Naive thymus-derived CD4-positive, alpha-beta T cell (primary cell): ENCODE data around the gene UCP3. TPM values are rescaled to one million over a fixed set of nuclear protein-coding genes. Genes with fewer than 3 reads are reported as not detected.
"Not testable (repeated sequence)": the region's sequence is repeated elsewhere in the genome, so short reads cannot be mapped to it uniquely, and the experiment has no call there.

Experiments
- ATAC-seq: fragments of 150-1000 bp; cut with Tn5 transposase; 2 replicates; pipeline ENCODE4 v1.10.0; 2021; ENCODE audit warnings: mild to moderate bottlenecking, moderate library complexity
- CTCF ChIA-PET: fragments of 350-600 bp; sonication (Branson Sonifier 250); formaldehyde crosslinking; loops from one replicate; lab custom pipeline; 2021; ENCODE audit warnings: antibody characterized with exemption; lab: Charles Lee
- POLR2A ChIA-PET: fragments of 350-600 bp; sonication (Branson Sonifier 250); formaldehyde crosslinking; loops from one replicate; lab custom pipeline; 2021; ENCODE audit warnings: antibody characterized with exemption, inconsistent platforms; lab: Charles Lee
- DNase-seq, 9 donors: peaks; one replicate each; pipeline versions ENCODE4 v3.0.0 to v3.0.0-alpha.2; 2020 to 2022; ENCODE audit warnings: mixed read lengths in 1 of 9
- H3K27ac ChIP-seq: one replicate; pipeline ENCODE4 v1.7.0; 2013; ENCODE audit warnings: mild to moderate bottlenecking, low read depth, low read length, moderate library complexity
- H3K27me3 ChIP-seq, 2 donors: one replicate each; pipeline ENCODE4 v1.7.0; 2013; ENCODE audit warnings: low read length in 2 of 2, mild to moderate bottlenecking in 2 of 2, moderate library complexity in 2 of 2; ENCODE audit not compliant: control insufficient read depth in 2 of 2, insufficient read depth in 2 of 2
- H3K36me3 ChIP-seq, 3 experiments: 1 replicate in 2 of 3; 2 replicates in 1 of 3; pipeline ENCODE4 v1.7.0; 2013; ENCODE audit warnings: low read length in 3 of 3, mild to moderate bottlenecking in 3 of 3, moderate library complexity in 1 of 3; ENCODE audit not compliant: insufficient read depth in 3 of 3, control insufficient read depth in 2 of 3
- H3K4me1 ChIP-seq, 2 donors: one replicate each; pipeline ENCODE4 v1.7.0; 2013; ENCODE audit warnings: low read length in 2 of 2, mild to moderate bottlenecking in 2 of 2, moderate library complexity in 1 of 2; ENCODE audit not compliant: control insufficient read depth in 2 of 2, insufficient read depth in 2 of 2
- H3K4me3 ChIP-seq: 2 replicates; pipeline ENCODE4 v1.7.0; 2013; ENCODE audit warnings: mild to moderate bottlenecking, low read length
- H3K9me3 ChIP-seq, 3 experiments: 1 replicate in 2 of 3; 2 replicates in 1 of 3; pipeline ENCODE4 v1.7.0; 2013; ENCODE audit warnings: low read length in 3 of 3; ENCODE audit not compliant: control insufficient read depth in 2 of 3
- H3K27ac Mint-ChIP-seq, 9 donors: one replicate each; pipeline ENCODE4 v1.8.0; 2020 to 2022; ENCODE audit warnings: mixed read lengths in 9 of 9, mild to moderate bottlenecking in 8 of 9, moderate library complexity in 5 of 9, inconsistent platforms in 2 of 9
- H3K27me3 Mint-ChIP-seq, 5 donors: one replicate each; pipeline ENCODE4 v1.8.0; 2021 to 2022; ENCODE audit warnings: mixed read lengths in 5 of 5, mild to moderate bottlenecking in 1 of 5
- H3K36me3 Mint-ChIP-seq, 5 donors: one replicate each; pipeline ENCODE4 v1.8.0; 2020 to 2022; ENCODE audit warnings: mixed read lengths in 5 of 5, mild to moderate bottlenecking in 3 of 5, inconsistent platforms in 1 of 5
- H3K4me1 Mint-ChIP-seq, 7 donors: one replicate each; pipeline ENCODE4 v1.8.0; 2020 to 2022; ENCODE audit warnings: mixed read lengths in 7 of 7, mild to moderate bottlenecking in 3 of 7, inconsistent platforms in 1 of 7
- H3K4me3 Mint-ChIP-seq, 10 donors: one replicate each; pipeline ENCODE4 v1.8.0; 2020 to 2022; ENCODE audit warnings: mild to moderate bottlenecking in 10 of 10, mixed read lengths in 10 of 10, moderate library complexity in 6 of 10, inconsistent platforms in 2 of 10
- H3K9me3 Mint-ChIP-seq, 11 donors: one replicate each; pipeline ENCODE4 v1.8.0; 2020 to 2022; ENCODE audit warnings: mixed read lengths in 11 of 11, mild to moderate bottlenecking in 4 of 11, inconsistent platforms in 1 of 11, moderate library complexity in 1 of 11
- intact Hi-C, 2 donors: fragments of 100-400 bp; cut with micrococcal nuclease; formaldehyde crosslinking; loops; one replicate each; pipeline ENCODE4 v1.15.1; 2023
- polyA plus RNA-seq, 2 donors: library from polyadenylated mRNA; unstranded; fragments of 300-500 nt; fragmentation: Illumina TruSeq; gene quantifications; one replicate each; pipeline ENCODE4 v1.2.3, GENCODE V29; 2021
- total RNA-seq, 6 experiments: library from RNA in 5 of 6; stranded (reverse) in 5 of 6; gene quantifications; 1 replicate in 5 of 6; 2 replicates in 1 of 6; pipeline ENCODE4 v1.2.3 and lab custom pipeline; 2021 to 2026

The UCP3 gene
- total and polyA plus RNA-seq, 7 experiments from 2014 or later: 0.41 to 10.5 (median 6.1) TPM

DNA sequence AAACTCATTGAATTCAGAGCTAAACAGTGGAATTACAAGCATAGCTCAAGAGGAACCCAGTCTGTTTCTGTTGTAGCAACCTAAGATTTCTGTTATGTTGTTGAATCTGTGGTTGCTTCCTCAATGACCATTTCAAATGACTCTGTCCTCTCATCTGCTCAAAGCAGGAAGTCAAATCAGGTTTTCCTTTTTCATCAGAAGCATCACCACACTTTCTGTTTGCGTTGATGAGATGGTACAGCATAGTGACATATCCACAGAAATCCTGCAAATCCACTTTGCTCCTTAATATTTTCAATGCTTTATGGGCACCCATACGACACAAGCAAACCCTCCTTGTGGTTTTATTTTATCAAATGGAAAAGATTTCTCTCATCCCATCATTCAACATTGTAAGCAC is 13.6 kb downstream of the UCP3 start:
- Mint-ChIP-seq H3K4me3 (peak overlapping the region; percentile 65 to 92 (median 80)), H3K9me3 (peaks cover 0 to 2% (median 0%) of the 10 kb centered on the region in 11 donors), H3K36me3 (peaks cover 0 to 10% (median 0%) of the 10 kb centered on the region in 5 donors), H3K27me3 (no peaks in the 10 kb centered on the region), H3K27ac (peak overlapping the region; percentile 93 to 100 (median 97)), H3K4me1 (peaks cover 26 to 81% (median 71%) of the 10 kb centered on the region in 7 donors)
- peak in 8 of 9 donors; percentile 16 to 93 (median 90) for DNase-seq
- ATAC-seq: peak; percentile 85
- peak overlapping the region; percentile 92 for H3K27ac ChIP-seq
- H3K36me3 ChIP-seq: no peaks in the 10 kb centered on the region
- intact Hi-C loops: loop anchor here (1.0 to 2.0 kb wide), 10 partner anchors 10 to 176 kb away; partner anchors contain the start of genes C2CD3 (in 1 of the 2) and PPME1 (in 1 of the 2)
- H3K4me3 ChIP-seq: peak overlapping the region; percentile 4
- POLR2A ChIA-PET: interaction anchor here (0.6 to 31.1 kb wide), 10 partner anchors 9 to 175 kb away, joined by 3 to 1403 read pairs (median 5); partner anchors contain the start of genes UCP2 and UCP3
- CTCF ChIA-PET: interaction anchor here (0.7 to 3.3 kb wide), 10 partner anchors 10 to 37 kb away, joined by 3 to 24 read pairs (median 6); partner anchors contain the start of gene UCP2
- H3K27me3 ChIP-seq: no peaks in the 10 kb centered on the region
- no peaks in the 10 kb centered on the region for H3K9me3 ChIP-seq
- H3K4me1 ChIP-seq: peaks cover 33 to 45% of the 10 kb centered on the region in 2 donors

- H3K27ac ChIP-seq: peak overlapping the region; percentile 25
Measured at GRCh38 chr11:73991471-73992006, 17.3 kb downstream of the UCP3 start.

GRCh38 chr11:73990730-73991129 is 18.2 kb downstream of the UCP3 start:
- Histone ChIP-seq H3K9me3 (no peaks in the 10 kb centered on the region), H3K27ac (no peak overlapping the region), H3K4me3 (no peak overlapping the region), H3K36me3 (no peaks in the 10 kb centered on the region), H3K4me1 (peaks cover 17 to 27% of the 10 kb centered on the region in 2 donors), H3K27me3 (no peaks in the 10 kb centered on the region)
- ATAC-seq: no peak
- Mint-ChIP-seq H3K4me3 (peak overlapping the region in 2 of 10 donors; percentile 14 to 42), H3K27ac (peak overlapping the region in 8 of 9 donors; percentile 44 to 100 (median 96)), H3K27me3 (no peaks in the 10 kb centered on the region), H3K36me3 (no peaks in the 10 kb centered on the region), H3K4me1 (peaks cover 10 to 55% (median 40%) of the 10 kb centered on the region in 7 donors), H3K9me3 (no peaks in the 10 kb centered on the region)
- ChIA-PET CTCF (interaction anchor here (0.6 to 1.2 kb wide), 4 partner anchors 12 to 29 kb away, joined by 4 to 6 read pairs (median 4); no protein-coding TSS in a partner anchor), POLR2A (interaction anchor here (1.2 to 31.1 kb wide), 2 partner anchors 14 to 16 kb away, joined by 3 to 1403 read pairs; partner anchors contain the start of gene UCP2)
- intact Hi-C loops: no loop called here
- no peak for DNase-seq

More at GRCh38 chr11:73991471-73992006, 17.3 kb downstream of the UCP3 start:
- intact Hi-C loops: no loop called here
- Mint-ChIP-seq H3K4me1 (peaks cover 11 to 63% (median 48%) of the 10 kb centered on the region in 7 donors), H3K36me3 (no peaks in the 10 kb centered on the region), H3K27ac (peak overlapping the region; percentile 9 to 100 (median 95)), H3K4me3 (peak overlapping the region in 1 of 10 donors; percentile 29), H3K27me3 (no peaks in the 10 kb centered on the region), H3K9me3 (no peaks in the 10 kb centered on the region)
- H3K9me3 ChIP-seq: no peaks in the 10 kb centered on the region
- no peaks in the 10 kb centered on the region for H3K36me3 ChIP-seq
- CTCF ChIA-PET: interaction anchor here (0.7 to 1.2 kb wide), 3 partner anchors 11 to 29 kb away, joined by 3 to 6 read pairs (median 4); no protein-coding TSS in a partner anchor
- H3K4me1 ChIP-seq: peaks cover 25 to 35% of the 10 kb centered on the region in 2 donors
- DNase-seq: peak in 1 of 9 donors; percentile 17
- H3K4me3 ChIP-seq: no peak overlapping the region
- H3K27me3 ChIP-seq: no peaks in the 10 kb centered on the region
- POLR2A ChIA-PET: interaction anchor here (1.1 to 31.1 kb wide), 3 partner anchors 14 to 20 kb away, joined by 3 to 1403 read pairs (median 4); partner anchors contain the start of gene UCP2
- ATAC-seq: no peak

DNA sequence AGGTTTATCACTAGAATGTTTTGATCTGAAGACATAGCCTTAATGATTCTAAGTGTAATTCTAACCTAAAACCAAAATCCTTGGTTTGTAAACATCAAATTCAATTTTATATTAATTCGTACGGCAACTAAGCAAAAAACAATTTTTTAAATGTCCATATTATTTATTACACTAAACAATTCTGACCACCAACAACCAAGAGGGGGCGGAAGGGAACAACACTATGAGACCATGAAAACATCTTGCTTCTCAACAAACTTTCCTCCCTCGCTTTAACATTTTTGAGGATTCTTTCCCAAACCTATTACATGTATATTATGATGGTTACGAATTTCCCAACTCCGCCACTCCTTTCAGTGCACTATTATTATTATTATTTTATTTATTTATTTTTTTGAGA is 19.7 kb downstream of the UCP3 start:
- H3K36me3 Mint-ChIP-seq: no peaks in the 10 kb centered on the region
- no peak overlapping the region for H3K27ac ChIP-seq
- no peaks in the 10 kb centered on the region for H3K9me3 Mint-ChIP-seq
- no peak for ATAC-seq
- no peak overlapping the region for H3K4me3 ChIP-seq
- no peak overlapping the region for H3K27ac Mint-ChIP-seq
- H3K4me1 ChIP-seq: peaks cover 3 to 20% of the 10 kb centered on the region in 2 donors
- H3K4me1 Mint-ChIP-seq: peaks cover 11 to 56% (median 35%) of the 10 kb centered on the region in 7 donors
- CTCF ChIA-PET: interaction anchor here (0.8 kb wide), 1 partner anchor 9 kb away, joined by 3 read pairs; no protein-coding TSS in a partner anchor
- POLR2A ChIA-PET: interaction anchor here (31.1 kb wide), 1 partner anchor 14 kb away, joined by 1403 read pairs; the partner anchor contains the start of gene UCP2
- H3K36me3 ChIP-seq: no peaks in the 10 kb centered on the region
- no peak overlapping the region for H3K4me3 Mint-ChIP-seq
- intact Hi-C loops: loop anchor here in 1 of 2 donors (10.0 kb wide), 1 partner anchor 506 kb away; the partner anchor contains the start of gene LIPT2
- no peak for DNase-seq
- H3K27me3 Mint-ChIP-seq: no peaks in the 10 kb centered on the region
- no peaks in the 10 kb centered on the region for H3K9me3 ChIP-seq
- H3K27me3 ChIP-seq: no peaks in the 10 kb centered on the region

- intact Hi-C loops: loop anchor here in 1 of 2 donors (10.0 kb wide), 1 partner anchor 507 kb away; the partner anchor contains the start of gene LIPT2
- POLR2A ChIA-PET: interaction anchor here (0.7 to 31.1 kb wide), 3 partner anchors 3 to 236 kb away, joined by 3 to 1403 read pairs (median 1403); partner anchors contain the start of gene UCP2
- CTCF ChIA-PET: interaction anchor here (0.6 to 0.7 kb wide), 2 partner anchors 22 to 28 kb away, joined by 3 to 9 read pairs; no protein-coding TSS in a partner anchor
- Mint-ChIP-seq H3K4me3 (no peak overlapping the region), H3K27me3 (no peaks in the 10 kb centered on the region), H3K9me3 (no peaks in the 10 kb centered on the region), H3K36me3 (peaks cover 0 to 2% (median 0%) of the 10 kb centered on the region in 5 donors), H3K27ac (peak overlapping the region in 2 of 9 donors; percentile 10 to 64), H3K4me1 (peaks cover 16 to 57% (median 43%) of the 10 kb centered on the region in 7 donors)
- Histone ChIP-seq H3K36me3 (no peaks in the 10 kb centered on the region), H3K27me3 (no peaks in the 10 kb centered on the region), H3K9me3 (no peaks in the 10 kb centered on the region), H3K4me3 (no peak overlapping the region), H3K27ac (no peak overlapping the region), H3K4me1 (peaks cover 8 to 17% of the 10 kb centered on the region in 2 donors)
- no peak for ATAC-seq
- DNase-seq: no peak
Measured at GRCh38 chr11:73988227-73988626, 20.7 kb downstream of the UCP3 start.

GRCh38 chr11:73985661-73986060 is 23.2 kb downstream of the UCP3 start:
- not testable (repeated sequence) for H3K27me3 ChIP-seq, ATAC-seq, H3K27me3 Mint-ChIP-seq, H3K9me3 ChIP-seq, H3K9me3 Mint-ChIP-seq, DNase-seq, H3K4me3 ChIP-seq, H3K4me1 ChIP-seq, H3K27ac ChIP-seq, H3K4me3 Mint-ChIP-seq
- CTCF ChIA-PET: interaction anchor here (1.6 kb wide), 1 partner anchor 9 kb away, joined by 9 read pairs; no protein-coding TSS in a partner anchor
- peaks cover 0 to 19% (median 2%) of the 10 kb centered on the region in 3 experiments for H3K36me3 ChIP-seq
- POLR2A ChIA-PET: interaction anchor here (11.9 to 31.1 kb wide), 3 partner anchors 5 to 28 kb away, joined by 237 to 1403 read pairs (median 1403); partner anchors contain the start of genes UCP2 and UCP3
- intact Hi-C loops: loop anchor here in 1 of 2 donors (10.0 kb wide), 1 partner anchor 509 kb away; the partner anchor contains the start of gene LIPT2
- H3K36me3 Mint-ChIP-seq: peaks cover 12 to 21% (median 14%) of the 10 kb centered on the region in 5 donors
- H3K4me1 Mint-ChIP-seq: peaks cover 19 to 36% (median 27%) of the 10 kb centered on the region in 7 donors
- peak overlapping the region in 4 of 9 donors; percentile 28 to 100 (median 68) for H3K27ac Mint-ChIP-seq
